WTC11 (cell line): Measurements from ENCODE around the gene EDN3. TPM values are rescaled to one million over a fixed set of nuclear protein-coding genes. Genes with fewer than 3 reads are reported as not detected.

Source experiments
- ATAC-seq: fragments of 200-7000 bp; cut with Tn5 transposase; 2 replicates; pipeline ENCODE4 v1.10.0; 2021; ENCODE audit warnings: mild to moderate bottlenecking, moderate library complexity
- CTCF ChIA-PET: fragments of 300-600 bp; sonication (Branson Sonifier 250); formaldehyde crosslinking; loops from one replicate; lab custom pipeline; 2021; ENCODE audit warnings: antibody characterized with exemption; lab: Charles Lee
- POLR2A ChIA-PET: fragments of 350-600 bp; sonication (Branson Sonifier 250); formaldehyde crosslinking; loops from one replicate; lab custom pipeline; 2021; ENCODE audit warnings: antibody characterized with exemption; lab: Charles Lee
- DNase-seq: peaks from one replicate; pipeline ENCODE4 v3.0.0; 2021; ENCODE audit warnings: low spot score
- H3K27ac Mint-ChIP-seq: 2 replicates; pipeline ENCODE4 v1.8.0; 2021; ENCODE audit warnings: mixed read lengths
- H3K27me3 Mint-ChIP-seq: 2 replicates; pipeline ENCODE4 v1.8.0; 2021; ENCODE audit warnings: low read depth, mild to moderate bottlenecking, moderate library complexity, mixed read lengths
- H3K36me3 Mint-ChIP-seq: 2 replicates; pipeline ENCODE4 v1.8.0; 2021; ENCODE audit warnings: mixed read lengths
- H3K4me1 Mint-ChIP-seq: 2 replicates; pipeline ENCODE4 v1.8.0; 2022; ENCODE audit warnings: mixed read lengths
- H3K4me3 Mint-ChIP-seq: 2 replicates; pipeline ENCODE4 v1.8.0; 2021; ENCODE audit warnings: mild to moderate bottlenecking, moderate library complexity, mixed read lengths
- H3K9me3 Mint-ChIP-seq: 2 replicates; pipeline ENCODE4 v1.8.0; 2021; ENCODE audit warnings: mixed read lengths
- KAT7 ChIP-seq: sonication (generic); formaldehyde crosslinking; IDR thresholded peaks from 2 replicates; pipeline ENCODE4 v1.8.1; 2023; ENCODE audit warnings: missing genetic modification reagents, mild to moderate bottlenecking, borderline replicate concordance
- MXD4 ChIP-seq: fragments of 250-450 bp; sonication (Bioruptor Pico); IDR thresholded peaks from 2 replicates; pipeline ENCODE4 v1.8.0; 2021; ENCODE audit warnings: mild to moderate bottlenecking, moderate library complexity, borderline replicate concordance
- NR2C2 ChIP-seq: sonication (generic); formaldehyde crosslinking; IDR thresholded peaks from 2 replicates; pipeline ENCODE4 v1.8.0; 2022; ENCODE audit warnings: mild to moderate bottlenecking, missing genetic modification reagents
- OVOL2 ChIP-seq: fragments of 250-450 bp; sonication (Bioruptor Pico); IDR thresholded peaks from 2 replicates; pipeline ENCODE4 v1.9.0; 2021; ENCODE audit warnings: mild to moderate bottlenecking, borderline replicate concordance
- ZBTB21 ChIP-seq: sonication (generic); formaldehyde crosslinking; IDR thresholded peaks from 2 replicates; pipeline ENCODE4 v1.8.1; 2023; ENCODE audit warnings: mild to moderate bottlenecking, missing genetic modification reagents, borderline replicate concordance
- ZNF317 ChIP-seq: sonication (generic); formaldehyde crosslinking; IDR thresholded peaks from 2 replicates; pipeline ENCODE4 v1.8.1; 2023; ENCODE audit warnings: low read depth, mild to moderate bottlenecking, moderate library complexity, missing genetic modification reagents, borderline replicate concordance
- ZNF416 ChIP-seq: fragments of 250-450 bp; sonication (Bioruptor Pico); IDR thresholded peaks from 2 replicates; pipeline ENCODE4 v1.9.0; 2021; ENCODE audit warnings: mild to moderate bottlenecking, inconsistent platforms
- ZNF671 ChIP-seq: fragments of 250-450 bp; sonication (Bioruptor Pico); IDR thresholded peaks from 2 replicates; pipeline ENCODE4 v1.8.0; 2021; ENCODE audit warnings: mild to moderate bottlenecking
- total RNA-seq: library from RNA; stranded (reverse); gene quantifications from 3 replicates; pipeline ENCODE4 v1.2.3, GENCODE V29; 2021
- TF ChIP-seq, protein P1 (sequence below): sonication (generic); formaldehyde crosslinking; IDR thresholded peaks from 2 replicates; pipeline ENCODE4 v1.8.0; 2023; ENCODE audit warnings: missing genetic modification reagents, mild to moderate bottlenecking, borderline replicate concordance
- TF ChIP-seq, protein P2 (sequence below): fragments of 200-600 bp; IDR thresholded peaks from 2 replicates; pipeline ENCODE4 v1.8.0; 2022; ENCODE audit warnings: antibody characterized with exemption
- TF ChIP-seq, protein P3 (sequence below): sonication (generic); formaldehyde crosslinking; IDR thresholded peaks from 2 replicates; pipeline ENCODE4 v1.8.1; 2022; ENCODE audit warnings: mild to moderate bottlenecking, moderate library complexity, missing genetic modification reagents
- TF ChIP-seq, protein P4 (sequence below): sonication (generic); formaldehyde crosslinking; IDR thresholded peaks from 2 replicates; pipeline ENCODE4 v1.8.1; 2023; ENCODE audit warnings: mild to moderate bottlenecking, missing genetic modification reagents, borderline replicate concordance
- TF ChIP-seq, protein P5 (sequence below): sonication (generic); formaldehyde crosslinking; IDR thresholded peaks from 2 replicates; pipeline ENCODE4 v1.8.1; 2023; ENCODE audit warnings: mild to moderate bottlenecking, missing genetic modification reagents

The EDN3 gene
- total RNA-seq, 1 experiment from 2014 or later = 0.13 TPM

DNA sequence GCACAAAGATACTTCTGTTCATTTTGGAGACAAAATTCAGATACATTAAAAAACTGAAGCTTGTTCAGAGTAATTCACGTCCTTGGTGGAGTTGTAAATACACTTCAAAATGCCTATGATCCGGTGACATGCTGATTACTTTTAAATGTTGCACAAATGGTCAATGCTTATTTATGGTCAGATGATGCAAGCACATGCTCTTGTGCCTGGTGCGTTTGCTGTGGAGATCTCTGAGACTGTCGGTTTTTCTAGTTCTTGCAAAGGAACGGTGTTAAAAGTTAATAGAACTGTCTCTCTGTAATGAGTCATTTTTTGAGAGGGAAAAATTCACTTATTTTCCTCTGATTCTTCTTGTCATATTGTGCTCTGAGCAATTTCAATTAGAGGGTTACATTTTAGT, 45.2 kb upstream of the EDN3 start (continued):
- TF ChIP-seq, protein P1, sequence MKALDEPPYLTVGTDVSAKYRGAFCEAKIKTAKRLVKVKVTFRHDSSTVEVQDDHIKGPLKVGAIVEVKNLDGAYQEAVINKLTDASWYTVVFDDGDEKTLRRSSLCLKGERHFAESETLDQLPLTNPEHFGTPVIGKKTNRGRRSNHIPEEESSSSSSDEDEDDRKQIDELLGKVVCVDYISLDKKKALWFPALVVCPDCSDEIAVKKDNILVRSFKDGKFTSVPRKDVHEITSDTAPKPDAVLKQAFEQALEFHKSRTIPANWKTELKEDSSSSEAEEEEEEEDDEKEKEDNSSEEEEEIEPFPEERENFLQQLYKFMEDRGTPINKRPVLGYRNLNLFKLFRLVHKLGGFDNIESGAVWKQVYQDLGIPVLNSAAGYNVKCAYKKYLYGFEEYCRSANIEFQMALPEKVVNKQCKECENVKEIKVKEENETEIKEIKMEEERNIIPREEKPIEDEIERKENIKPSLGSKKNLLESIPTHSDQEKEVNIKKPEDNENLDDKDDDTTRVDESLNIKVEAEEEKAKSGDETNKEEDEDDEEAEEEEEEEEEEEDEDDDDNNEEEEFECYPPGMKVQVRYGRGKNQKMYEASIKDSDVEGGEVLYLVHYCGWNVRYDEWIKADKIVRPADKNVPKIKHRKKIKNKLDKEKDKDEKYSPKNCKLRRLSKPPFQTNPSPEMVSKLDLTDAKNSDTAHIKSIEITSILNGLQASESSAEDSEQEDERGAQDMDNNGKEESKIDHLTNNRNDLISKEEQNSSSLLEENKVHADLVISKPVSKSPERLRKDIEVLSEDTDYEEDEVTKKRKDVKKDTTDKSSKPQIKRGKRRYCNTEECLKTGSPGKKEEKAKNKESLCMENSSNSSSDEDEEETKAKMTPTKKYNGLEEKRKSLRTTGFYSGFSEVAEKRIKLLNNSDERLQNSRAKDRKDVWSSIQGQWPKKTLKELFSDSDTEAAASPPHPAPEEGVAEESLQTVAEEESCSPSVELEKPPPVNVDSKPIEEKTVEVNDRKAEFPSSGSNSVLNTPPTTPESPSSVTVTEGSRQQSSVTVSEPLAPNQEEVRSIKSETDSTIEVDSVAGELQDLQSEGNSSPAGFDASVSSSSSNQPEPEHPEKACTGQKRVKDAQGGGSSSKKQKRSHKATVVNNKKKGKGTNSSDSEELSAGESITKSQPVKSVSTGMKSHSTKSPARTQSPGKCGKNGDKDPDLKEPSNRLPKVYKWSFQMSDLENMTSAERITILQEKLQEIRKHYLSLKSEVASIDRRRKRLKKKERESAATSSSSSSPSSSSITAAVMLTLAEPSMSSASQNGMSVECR (CRISPR knock-in tag) = no peak
- TF ChIP-seq KAT7 (no peak), ZNF671 (CRISPR knock-in tag) (no peak)
- TF ChIP-seq, protein P2, sequence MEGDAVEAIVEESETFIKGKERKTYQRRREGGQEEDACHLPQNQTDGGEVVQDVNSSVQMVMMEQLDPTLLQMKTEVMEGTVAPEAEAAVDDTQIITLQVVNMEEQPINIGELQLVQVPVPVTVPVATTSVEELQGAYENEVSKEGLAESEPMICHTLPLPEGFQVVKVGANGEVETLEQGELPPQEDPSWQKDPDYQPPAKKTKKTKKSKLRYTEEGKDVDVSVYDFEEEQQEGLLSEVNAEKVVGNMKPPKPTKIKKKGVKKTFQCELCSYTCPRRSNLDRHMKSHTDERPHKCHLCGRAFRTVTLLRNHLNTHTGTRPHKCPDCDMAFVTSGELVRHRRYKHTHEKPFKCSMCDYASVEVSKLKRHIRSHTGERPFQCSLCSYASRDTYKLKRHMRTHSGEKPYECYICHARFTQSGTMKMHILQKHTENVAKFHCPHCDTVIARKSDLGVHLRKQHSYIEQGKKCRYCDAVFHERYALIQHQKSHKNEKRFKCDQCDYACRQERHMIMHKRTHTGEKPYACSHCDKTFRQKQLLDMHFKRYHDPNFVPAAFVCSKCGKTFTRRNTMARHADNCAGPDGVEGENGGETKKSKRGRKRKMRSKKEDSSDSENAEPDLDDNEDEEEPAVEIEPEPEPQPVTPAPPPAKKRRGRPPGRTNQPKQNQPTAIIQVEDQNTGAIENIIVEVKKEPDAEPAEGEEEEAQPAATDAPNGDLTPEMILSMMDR = no peak

DNA sequence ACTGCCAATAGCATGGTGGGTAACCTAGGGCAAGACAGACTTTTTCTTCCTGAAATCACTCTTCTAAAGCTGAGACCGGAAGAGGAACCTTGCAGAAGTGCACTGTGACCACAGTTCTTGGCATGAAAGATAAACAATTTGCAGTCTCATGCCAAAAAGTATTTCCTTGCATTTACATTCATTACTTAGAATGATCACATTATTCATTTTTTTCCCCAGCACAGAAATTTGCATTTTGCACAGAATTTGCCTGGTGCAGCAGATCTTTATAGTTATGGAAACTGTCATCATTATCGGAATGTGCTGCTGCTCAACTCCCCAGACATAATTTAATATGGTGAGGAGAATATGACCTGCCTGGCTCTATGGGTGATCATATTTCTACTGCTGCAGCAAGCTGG, 42.2 kb upstream of the EDN3 start:
- Mint-ChIP-seq H3K4me3 (no peak overlapping the region), H3K36me3 (no peaks in the 10 kb centered on the region), H3K9me3 (no peaks in the 10 kb centered on the region), H3K4me1 (peaks cover 3% of the 10 kb centered on the region), H3K27me3 (peaks cover 29% of the 10 kb centered on the region), H3K27ac (no peak overlapping the region)
- DNase-seq (no peak), ATAC-seq (no peak)
- ChIA-PET POLR2A (no interaction called here), CTCF (interaction anchor here (0.8 kb wide), 1 partner anchor 51 kb away, joined by 3 read pairs; no protein-coding TSS in a partner anchor)
- TF ChIP-seq, protein P3, sequence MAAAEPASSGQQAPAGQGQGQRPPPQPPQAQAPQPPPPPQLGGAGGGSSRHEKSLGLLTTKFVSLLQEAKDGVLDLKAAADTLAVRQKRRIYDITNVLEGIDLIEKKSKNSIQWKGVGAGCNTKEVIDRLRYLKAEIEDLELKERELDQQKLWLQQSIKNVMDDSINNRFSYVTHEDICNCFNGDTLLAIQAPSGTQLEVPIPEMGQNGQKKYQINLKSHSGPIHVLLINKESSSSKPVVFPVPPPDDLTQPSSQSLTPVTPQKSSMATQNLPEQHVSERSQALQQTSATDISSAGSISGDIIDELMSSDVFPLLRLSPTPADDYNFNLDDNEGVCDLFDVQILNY (CRISPR knock-in tag) = no peak
- TF ChIP-seq, protein P4, sequence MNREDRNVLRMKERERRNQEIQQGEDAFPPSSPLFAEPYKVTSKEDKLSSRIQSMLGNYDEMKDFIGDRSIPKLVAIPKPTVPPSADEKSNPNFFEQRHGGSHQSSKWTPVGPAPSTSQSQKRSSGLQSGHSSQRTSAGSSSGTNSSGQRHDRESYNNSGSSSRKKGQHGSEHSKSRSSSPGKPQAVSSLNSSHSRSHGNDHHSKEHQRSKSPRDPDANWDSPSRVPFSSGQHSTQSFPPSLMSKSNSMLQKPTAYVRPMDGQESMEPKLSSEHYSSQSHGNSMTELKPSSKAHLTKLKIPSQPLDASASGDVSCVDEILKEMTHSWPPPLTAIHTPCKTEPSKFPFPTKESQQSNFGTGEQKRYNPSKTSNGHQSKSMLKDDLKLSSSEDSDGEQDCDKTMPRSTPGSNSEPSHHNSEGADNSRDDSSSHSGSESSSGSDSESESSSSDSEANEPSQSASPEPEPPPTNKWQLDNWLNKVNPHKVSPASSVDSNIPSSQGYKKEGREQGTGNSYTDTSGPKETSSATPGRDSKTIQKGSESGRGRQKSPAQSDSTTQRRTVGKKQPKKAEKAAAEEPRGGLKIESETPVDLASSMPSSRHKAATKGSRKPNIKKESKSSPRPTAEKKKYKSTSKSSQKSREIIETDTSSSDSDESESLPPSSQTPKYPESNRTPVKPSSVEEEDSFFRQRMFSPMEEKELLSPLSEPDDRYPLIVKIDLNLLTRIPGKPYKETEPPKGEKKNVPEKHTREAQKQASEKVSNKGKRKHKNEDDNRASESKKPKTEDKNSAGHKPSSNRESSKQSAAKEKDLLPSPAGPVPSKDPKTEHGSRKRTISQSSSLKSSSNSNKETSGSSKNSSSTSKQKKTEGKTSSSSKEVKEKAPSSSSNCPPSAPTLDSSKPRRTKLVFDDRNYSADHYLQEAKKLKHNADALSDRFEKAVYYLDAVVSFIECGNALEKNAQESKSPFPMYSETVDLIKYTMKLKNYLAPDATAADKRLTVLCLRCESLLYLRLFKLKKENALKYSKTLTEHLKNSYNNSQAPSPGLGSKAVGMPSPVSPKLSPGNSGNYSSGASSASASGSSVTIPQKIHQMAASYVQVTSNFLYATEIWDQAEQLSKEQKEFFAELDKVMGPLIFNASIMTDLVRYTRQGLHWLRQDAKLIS = no peak
- TF ChIP-seq ZNF416 (no peak), OVOL2 (CRISPR knock-in tag) (no peak), MXD4 (no peak), NR2C2 (CRISPR knock-in tag) (no peak), ZNF317 (CRISPR knock-in tag) (no peak), KAT7 (no peak), ZBTB21 (CRISPR knock-in tag) (no peak)
- TF ChIP-seq, protein P5, sequence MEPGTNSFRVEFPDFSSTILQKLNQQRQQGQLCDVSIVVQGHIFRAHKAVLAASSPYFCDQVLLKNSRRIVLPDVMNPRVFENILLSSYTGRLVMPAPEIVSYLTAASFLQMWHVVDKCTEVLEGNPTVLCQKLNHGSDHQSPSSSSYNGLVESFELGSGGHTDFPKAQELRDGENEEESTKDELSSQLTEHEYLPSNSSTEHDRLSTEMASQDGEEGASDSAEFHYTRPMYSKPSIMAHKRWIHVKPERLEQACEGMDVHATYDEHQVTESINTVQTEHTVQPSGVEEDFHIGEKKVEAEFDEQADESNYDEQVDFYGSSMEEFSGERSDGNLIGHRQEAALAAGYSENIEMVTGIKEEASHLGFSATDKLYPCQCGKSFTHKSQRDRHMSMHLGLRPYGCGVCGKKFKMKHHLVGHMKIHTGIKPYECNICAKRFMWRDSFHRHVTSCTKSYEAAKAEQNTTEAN = no peak
